ENCODE measurements around the gene CPNE2. TPM values are rescaled to one million over a fixed set of nuclear protein-coding genes. Genes with fewer than 3 reads are reported as not detected.

Gene CPNE2
- total and polyA plus RNA-seq, 4 donors: 38.1 to 76.3 (median 52.2) TPM

DNA sequence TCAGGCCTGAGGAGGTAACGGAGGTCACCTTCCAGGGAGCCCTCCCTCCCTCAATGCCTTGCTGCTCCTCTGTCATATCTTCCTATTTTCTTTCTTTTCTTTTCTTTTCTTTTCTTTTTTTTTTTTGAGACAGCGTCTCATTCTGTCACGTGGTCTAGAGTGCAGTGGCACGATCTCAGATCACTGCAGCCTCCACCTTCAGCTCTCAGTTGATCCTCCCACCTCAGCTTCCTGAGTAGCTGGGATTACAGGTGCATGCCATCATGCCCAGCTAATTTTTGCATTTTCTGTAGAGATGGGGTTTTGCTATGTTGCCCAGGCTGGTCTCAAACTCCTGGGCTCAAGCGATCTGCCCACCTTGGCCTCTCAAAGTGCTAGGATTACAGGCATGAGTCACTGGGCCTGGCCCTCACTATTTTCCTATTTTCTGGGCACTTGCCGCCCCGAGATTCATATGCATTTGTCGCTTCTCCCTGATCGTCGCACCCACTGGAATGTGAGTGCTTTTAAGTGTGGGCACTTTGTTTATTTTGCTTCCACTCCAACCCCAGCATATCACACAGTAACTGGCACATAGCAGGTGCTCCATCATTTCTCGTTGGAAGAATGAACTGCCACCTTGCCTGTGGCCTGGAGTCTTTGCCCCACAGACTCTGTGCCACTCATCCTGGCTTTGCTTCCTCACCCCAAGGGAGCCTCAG, 31.7 kb downstream of the CPNE2 start:
- Histone ChIP-seq H3K9me3 (ENCODE audit: control insufficient read depth in 4 of 4, insufficient read depth in 3 of 4, low read length in 3 of 4) (no peaks in the 10 kb centered on the region), H3K4me3 (no peak overlapping the region), H3K9ac (ENCODE audit: insufficient read depth in 1 of 2, low read length in 2 of 2) (no peak overlapping the region), H3K4me1 (ENCODE audit: control insufficient read depth in 5 of 5, insufficient read depth in 5 of 5, low read length in 5 of 5) (peaks cover 0 to 8% (median 0%) of the 10 kb centered on the region in 5 donors), H3K27ac (ENCODE audit: low read depth in 1 of 2, low read length in 1 of 2) (peak overlapping the region in 1 of 2 donors; percentile 41), H3K36me3 (ENCODE audit: control insufficient read depth in 4 of 4, insufficient read depth in 4 of 4, low read length in 4 of 4) (peaks cover 0 to 33% (median 11%) of the 10 kb centered on the region in 4 donors), H3K27me3 (ENCODE audit: control insufficient read depth in 3 of 3, insufficient read depth in 3 of 3, low read length in 2 of 3) (no peaks in the 10 kb centered on the region)
- ATAC-seq (ENCODE audit: insufficient read depth, low FRiP score) (peak; percentile 68), DNase-seq (no peak)
- TF ChIP-seq, protein P1, sequence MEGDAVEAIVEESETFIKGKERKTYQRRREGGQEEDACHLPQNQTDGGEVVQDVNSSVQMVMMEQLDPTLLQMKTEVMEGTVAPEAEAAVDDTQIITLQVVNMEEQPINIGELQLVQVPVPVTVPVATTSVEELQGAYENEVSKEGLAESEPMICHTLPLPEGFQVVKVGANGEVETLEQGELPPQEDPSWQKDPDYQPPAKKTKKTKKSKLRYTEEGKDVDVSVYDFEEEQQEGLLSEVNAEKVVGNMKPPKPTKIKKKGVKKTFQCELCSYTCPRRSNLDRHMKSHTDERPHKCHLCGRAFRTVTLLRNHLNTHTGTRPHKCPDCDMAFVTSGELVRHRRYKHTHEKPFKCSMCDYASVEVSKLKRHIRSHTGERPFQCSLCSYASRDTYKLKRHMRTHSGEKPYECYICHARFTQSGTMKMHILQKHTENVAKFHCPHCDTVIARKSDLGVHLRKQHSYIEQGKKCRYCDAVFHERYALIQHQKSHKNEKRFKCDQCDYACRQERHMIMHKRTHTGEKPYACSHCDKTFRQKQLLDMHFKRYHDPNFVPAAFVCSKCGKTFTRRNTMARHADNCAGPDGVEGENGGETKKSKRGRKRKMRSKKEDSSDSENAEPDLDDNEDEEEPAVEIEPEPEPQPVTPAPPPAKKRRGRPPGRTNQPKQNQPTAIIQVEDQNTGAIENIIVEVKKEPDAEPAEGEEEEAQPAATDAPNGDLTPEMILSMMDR (IDR thresholded peaks at IDR 0.05; ENCODE audit: control extremely low read depth, extremely low read depth): no peak
- WGBS, 2 donors: 71 to 79% methylated on average over 11 of the region's 11 CpGs

DNA sequence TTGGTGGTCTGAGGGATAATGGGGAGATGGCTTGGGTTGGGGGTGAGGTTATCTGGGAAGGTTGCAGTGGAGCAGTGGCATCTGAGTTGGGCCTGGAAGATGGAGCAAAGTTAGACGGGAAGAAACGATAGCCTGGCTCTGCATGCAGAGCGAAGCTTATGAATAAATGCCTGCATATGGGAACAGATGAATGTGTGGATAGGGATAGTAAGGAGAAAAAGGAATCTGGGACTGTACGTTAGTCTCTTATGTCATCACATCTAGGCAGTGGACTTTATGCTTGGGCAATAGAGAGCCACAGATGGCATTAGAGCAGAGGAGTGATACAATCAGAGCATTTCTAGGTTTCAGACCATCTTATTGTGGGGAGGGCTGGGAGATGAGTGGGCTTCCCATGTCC, 33.0 kb downstream of the CPNE2 start:
- H3K4me1 ChIP-seq (ENCODE audit: control insufficient read depth in 5 of 5, insufficient read depth in 5 of 5, low read length in 5 of 5): peaks cover 0 to 8% (median 0%) of the 10 kb centered on the region in 5 donors
- H3K9ac ChIP-seq (ENCODE audit: insufficient read depth in 1 of 2, low read length in 2 of 2): no peak overlapping the region
- DNase-seq (no peak), ATAC-seq (ENCODE audit: insufficient read depth, low FRiP score) (no peak)
- TF ChIP-seq, protein P1 (IDR thresholded peaks at IDR 0.05; ENCODE audit: control extremely low read depth, extremely low read depth): no peak
- no peaks in the 10 kb centered on the region for H3K27me3 ChIP-seq (ENCODE audit: control insufficient read depth in 3 of 3, insufficient read depth in 3 of 3, low read length in 2 of 3)
- peaks cover 0 to 28% (median 11%) of the 10 kb centered on the region in 4 donors for H3K36me3 ChIP-seq (ENCODE audit: control insufficient read depth in 4 of 4, insufficient read depth in 4 of 4, low read length in 4 of 4)
- no peak overlapping the region for H3K27ac ChIP-seq (ENCODE audit: low read depth in 1 of 2, low read length in 1 of 2)
- 86 to 97% methylated on average over 4 of the region's 4 CpGs for WGBS, 2 donors
- no peaks in the 10 kb centered on the region for H3K9me3 ChIP-seq (ENCODE audit: control insufficient read depth in 4 of 4, insufficient read depth in 3 of 4, low read length in 3 of 4)
- H3K4me3 ChIP-seq: no peak overlapping the region

DNA sequence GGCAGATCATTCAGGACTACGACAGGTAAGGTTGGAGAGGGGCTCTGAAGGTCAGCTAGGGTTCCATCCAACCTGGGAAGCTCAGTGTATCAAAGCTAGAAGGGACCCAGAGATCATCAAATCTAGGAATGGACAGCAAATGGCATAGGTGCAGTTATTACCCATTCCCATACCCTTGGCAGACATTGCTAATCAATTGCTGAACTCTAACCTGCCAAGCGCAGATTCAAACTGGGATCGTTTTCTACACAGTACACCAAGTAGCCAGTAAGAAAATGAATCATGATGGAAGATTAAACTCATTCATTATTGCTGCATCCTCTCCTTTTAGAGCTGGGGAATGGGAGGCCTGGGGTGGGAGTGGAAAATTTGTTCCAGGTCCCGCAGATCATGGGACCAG, 33.6 kb downstream of the CPNE2 start:
- DNase-seq: no peak
- TF ChIP-seq, protein P1 (IDR thresholded peaks at IDR 0.05; ENCODE audit: control extremely low read depth, extremely low read depth): no peak
- no peaks in the 10 kb centered on the region for H3K27me3 ChIP-seq (ENCODE audit: control insufficient read depth in 3 of 3, insufficient read depth in 3 of 3, low read length in 2 of 3)
- peaks cover 0 to 8% (median 0%) of the 10 kb centered on the region in 5 donors for H3K4me1 ChIP-seq (ENCODE audit: control insufficient read depth in 5 of 5, insufficient read depth in 5 of 5, low read length in 5 of 5)
- H3K4me3 ChIP-seq: no peak overlapping the region
- H3K27ac ChIP-seq (ENCODE audit: low read depth in 1 of 2, low read length in 1 of 2): no peak overlapping the region
- H3K9me3 ChIP-seq (ENCODE audit: control insufficient read depth in 4 of 4, insufficient read depth in 3 of 4, low read length in 3 of 4): no peaks in the 10 kb centered on the region
- 97 to 98% methylated on average over 4 of the region's 4 CpGs for WGBS, 2 donors
- H3K9ac ChIP-seq (ENCODE audit: insufficient read depth in 1 of 2, low read length in 2 of 2): no peak overlapping the region
- peaks cover 0 to 23% (median 11%) of the 10 kb centered on the region in 4 donors for H3K36me3 ChIP-seq (ENCODE audit: control insufficient read depth in 4 of 4, insufficient read depth in 4 of 4, low read length in 4 of 4)
- no peak for ATAC-seq (ENCODE audit: insufficient read depth, low FRiP score)
